Heart left ventricle (tissue), 16 donors: Measurements from ENCODE around the gene NME1. TPM values are rescaled to one million over a fixed set of nuclear protein-coding genes. Genes with fewer than 3 reads are reported as not detected.
"Not testable (repeated sequence)": the region's sequence is repeated elsewhere in the genome, so short reads cannot be mapped to it uniquely, and the experiment has no call there.

Experiments
- ATAC-seq, 4 donors: fragments of 200-7000 bp; cut with Tn5 transposase; one replicate each; pipeline ENCODE4 v1.9.1; 2020 to 2022; ENCODE audit warnings: moderate library complexity in 4 of 4, mild to moderate bottlenecking in 3 of 4, moderate number of reproducible peaks in 1 of 4
- DNase-seq, 5 donors: peaks; one replicate each; pipeline ENCODE4 v3.0.0-alpha.2; 2020
- H3K27ac ChIP-seq, 12 donors: fragments of 200-600 bp; sonication (generic) in 4 of 12; one replicate each; pipeline versions ENCODE4 v1.5.0 to v1.8.0; 2016 to 2022; ENCODE audit warnings: mild to moderate bottlenecking in 2 of 12
- H3K27me3 ChIP-seq, 9 donors: fragments of 200-600 bp; sonication (generic) in 2 of 9; one replicate each; pipeline versions ENCODE4 v1.5.1 to v1.8.0; 2016 to 2022; ENCODE audit warnings: mild to moderate bottlenecking in 3 of 9
- H3K36me3 ChIP-seq, 9 donors: fragments of 200-600 bp; sonication (generic) in 2 of 9; one replicate each; pipeline versions ENCODE4 v1.5.0 to v1.8.0; 2018 to 2022; ENCODE audit warnings: mild to moderate bottlenecking in 2 of 9
- H3K4me1 ChIP-seq, 12 donors: fragments of 200-600 bp; sonication (generic) in 4 of 12; one replicate each; pipeline versions ENCODE4 v1.5.0 to v1.8.0; 2016 to 2022; ENCODE audit warnings: mild to moderate bottlenecking in 3 of 12
- H3K4me3 ChIP-seq, 12 donors: fragments of 200-600 bp; sonication (generic) in 4 of 12; one replicate each; pipeline versions ENCODE4 v1.5.0 to v1.8.0; 2017 to 2022; ENCODE audit warnings: mild to moderate bottlenecking in 9 of 12, moderate library complexity in 4 of 12
- H3K9me3 ChIP-seq, 12 donors: fragments of 200-600 bp; sonication (generic) in 4 of 12; one replicate each; pipeline versions ENCODE4 v1.5.0 to v1.8.0; 2016 to 2022; ENCODE audit warnings: mild to moderate bottlenecking in 1 of 12
- CTCF ChIP-seq, 12 donors: fragments of 200-600 bp; sonication (generic) in 4 of 12; IDR thresholded peaks; one replicate each; pipeline versions ENCODE4 v1.5.0 to v1.8.0; 2018 to 2022; ENCODE audit warnings: antibody characterized with exemption in 12 of 12, mild to moderate bottlenecking in 5 of 12
- POLR2A ChIP-seq, 2 donors: fragments of 450-650 bp; IDR thresholded peaks; one replicate each; pipeline ENCODE4 v1.6.1; 2017; ENCODE audit warnings: antibody characterized with exemption in 2 of 2, mild to moderate bottlenecking in 2 of 2, moderate library complexity in 2 of 2
- WGBS, 4 donors: extraction: QIAGEN DNeasy Blood & Tissue Kit in 2 of 4; methylation state at CpG; one replicate each; pipeline versions ENCODE4 v1.1.5 to v1.1.7; 2013 to 2018; 5-methylcytosine and 5-hydroxymethylcytosine counted together
- intact Hi-C, 10 donors: fragments of 100-400 bp; cut with DNase I; formaldehyde crosslinking; loops; one replicate each; pipeline versions ENCODE4 v1.11.1 to v1.14.2; 2022
- polyA plus RNA-seq, 2 donors: library from polyadenylated mRNA; stranded (reverse); fragments of 200-250 nt; gene quantifications; one replicate each; pipeline ENCODE4 v1.2.3, GENCODE V29; 2013
- total RNA-seq, 9 donors: library from RNA; depleted of rRNA in 2 of 9; stranded (reverse); fragments of >200 nt in 2 of 9; fragmentation: NEBNext Ultra II Directional in 3 of 9; extraction: Animal tissue kit (Norgen Biotek cat#: 25700) in 3 of 9; gene quantifications; one replicate each; pipeline versions ENCODE4 v1.1.0 to v1.2.4, GENCODE V29; 2016 to 2023
- donor health status: ischemic (EF 13 %, LVEDD 7.1; RV severe dilation, severe dysfunction).
- donor health status: healthy with polysubstance abuse.
- donor health status: DM: no; HTN: yes; CAD: no.
- donor health status: DM: no; HTN: no; CAD: no.
- donor health status: ischemic (EF 25% LVEDD 6.9; RV normal size, moderate dysfunction).
- donor health status: ischemic (EF 25% LVEDD 5.7; RV mildly dilated, moderate dysfunction).
- donor health status: healthy.
- donor health status: DM: yes; HTN: yes; CAD: no.
- donor health status: ischemic (EF 35%, LVEDD 5.7; RV mildly dilated, moderate dysfunction).
- donor health status: nonischemic (EF 11% LVEDD 7.7; RV severe dilation, severe dysfunction).
- donor health status: DM: yes; HTN: yes; CAD: no.
- donor health status: PGD.
- donor health status: ischemic (EF 29% LVEDD 5.4; RV normal size, mild dysfunction).
- donor health status: nonischemic (EF 23%, LVEDD 6.1; RV moderate dilation, normal function).

NME1 gene
- total and polyA plus RNA-seq, 11 donors, result 9.2 to 157 (median 28.7) TPM

GRCh38 chr17:51169340-51169739 lies 16.0 kb downstream of the NME1 start:
- H3K36me3 ChIP-seq, result peaks cover 0 to 67% (median 54%) of the 10 kb centered on the region in 9 donors
- DNase-seq (no peak), ATAC-seq (no peak)
- H3K27me3 ChIP-seq, result no peaks in the 10 kb centered on the region
- WGBS, 4 donors, result 88 to 92% (median 92%) methylated on average over 1 of the region's 1 CpG
- peaks cover 0 to 20% (median 14%) of the 10 kb centered on the region in 12 donors for H3K4me1 ChIP-seq
- no peak for TF ChIP-seq CTCF (IDR thresholded peaks at IDR 0.05)
- no peak for TF ChIP-seq POLR2A (IDR thresholded peaks at IDR 0.05)
- intact Hi-C loops, result loop anchor here in 4 of 10 donors (5.0 to 10.0 kb wide), 2 partner anchors 167 to 305 kb away; partner anchors contain the start of gene TOB1 (in 2 of the 4)
- H3K4me3 ChIP-seq, result no peak overlapping the region
- no peaks in the 10 kb centered on the region for H3K9me3 ChIP-seq
- no peak overlapping the region for H3K27ac ChIP-seq

- ATAC-seq (no peak), DNase-seq (no peak)
- Histone ChIP-seq H3K36me3 (peaks cover 0 to 71% (median 63%) of the 10 kb centered on the region in 9 donors), H3K4me1 (peaks cover 0 to 14% (median 9%) of the 10 kb centered on the region in 12 donors), H3K9me3 (no peaks in the 10 kb centered on the region), H3K4me3 (no peak overlapping the region), H3K27ac (no peak overlapping the region), H3K27me3 (no peaks in the 10 kb centered on the region)
- 85 to 100% (median 95%) methylated on average over 2 of the region's 2 CpGs for WGBS, 4 donors
- intact Hi-C loops, result no loop called here
- TF ChIP-seq POLR2A (IDR thresholded peaks at IDR 0.05) (no peak), CTCF (IDR thresholded peaks at IDR 0.05) (no peak)
Observed at GRCh38 chr17:51170736-51171135, 17.4 kb downstream of the NME1 start.

GRCh38 chr17:51172030-51172429 lies 18.7 kb downstream of the NME1 start:
- H3K9me3 ChIP-seq, DNase-seq, intact Hi-C loops, H3K27me3 ChIP-seq, H3K4me1 ChIP-seq, H3K4me3 ChIP-seq, H3K27ac ChIP-seq, ATAC-seq: not testable (repeated sequence)
- H3K36me3 ChIP-seq, result peaks cover 0 to 73% (median 63%) of the 10 kb centered on the region in 9 donors
- 86 to 98% (median 88%) methylated on average over 9 of the region's 9 CpGs for WGBS, 4 donors

- no peak for ATAC-seq
- Histone ChIP-seq H3K27ac (no peak overlapping the region), H3K27me3 (no peaks in the 10 kb centered on the region), H3K9me3 (no peaks in the 10 kb centered on the region), H3K4me3 (no peak overlapping the region), H3K4me1 (peaks cover 0 to 3% (median 0%) of the 10 kb centered on the region in 12 donors), H3K36me3 (peaks cover 0 to 76% (median 62%) of the 10 kb centered on the region in 9 donors)
- 88 to 90% (median 89%) methylated on average over 5 of the region's 5 CpGs for WGBS, 4 donors
- intact Hi-C loops, result no loop called here
- TF ChIP-seq CTCF (IDR thresholded peaks at IDR 0.05) (no peak), POLR2A (IDR thresholded peaks at IDR 0.05) (no peak)
- no peak for DNase-seq
Observed at GRCh38 chr17:51180486-51180885, 27.1 kb downstream of the NME1 start.

GRCh38 chr17:51184124-51184523 lies 30.8 kb downstream of the NME1 start:
- no peak overlapping the region for H3K4me3 ChIP-seq
- peaks cover 0 to 3% (median 0%) of the 10 kb centered on the region in 12 donors for H3K4me1 ChIP-seq
- intact Hi-C loops, result no loop called here
- no peak for ATAC-seq
- no peaks in the 10 kb centered on the region for H3K9me3 ChIP-seq
- H3K36me3 ChIP-seq, result peaks cover 0 to 95% (median 78%) of the 10 kb centered on the region in 9 donors
- WGBS, 4 donors, result 71 to 85% (median 78%) methylated on average over 1 of the region's 1 CpG
- no peaks in the 10 kb centered on the region for H3K27me3 ChIP-seq
- no peak for DNase-seq
- TF ChIP-seq CTCF (IDR thresholded peaks at IDR 0.05) (no peak), POLR2A (IDR thresholded peaks at IDR 0.05) (no peak)
- H3K27ac ChIP-seq, result no peak overlapping the region
